HepG2 (cell line): ENCODE data around the gene HS6ST1. TPM values are rescaled to one million over a fixed set of nuclear protein-coding genes. Genes with fewer than 3 reads are reported as not detected.

Experiments used
- CHD2 ChIP-seq: IDR thresholded peaks from 2 replicates; pipeline ENCODE4 v1.6.1; 2011; ENCODE audit warnings: low read depth, low read length, improper control_type of control experiment
- EZH2 ChIP-seq: conservative IDR thresholded peaks from 2 replicates; pipeline ENCODE4 v1.6.1; 2012; ENCODE audit warnings: mild to moderate bottlenecking, low read depth, low read length, moderate library complexity
- FOXA1 ChIP-seq, 2 experiments: fragments of 450-650 bp in 1 of 2; sonication (generic) in 1 of 2; formaldehyde crosslinking in 1 of 2; IDR thresholded peaks; 2 replicates each; pipeline versions ENCODE4 v1.4.0 to v1.6.1; 2016 to 2020; ENCODE audit warnings: missing genetic modification reagents in 1 of 2
- FOXP1 ChIP-seq, 2 experiments: fragments of 450-650 bp in 1 of 2; IDR thresholded peaks; 2 replicates each; pipeline ENCODE4 v1.6.1; 2017 to 2018; ENCODE audit warnings: antibody characterized with exemption in 1 of 2
- GATAD2A ChIP-seq: IDR thresholded peaks from 2 replicates; pipeline ENCODE4 v1.6.1; 2016
- HDAC6 ChIP-seq: fragments of 200-600 bp; sonication (generic); IDR thresholded peaks from 2 replicates; pipeline ENCODE4 v1.7.0; 2017; ENCODE audit warnings: mild to moderate bottlenecking, antibody characterized with exemption, low read length, low read depth
- HIVEP1 ChIP-seq: sonication (generic); formaldehyde crosslinking; IDR thresholded peaks from 2 replicates; pipeline ENCODE4 v1.4.0; 2020; ENCODE audit warnings: mild to moderate bottlenecking, missing genetic modification reagents
- KDM1A ChIP-seq: IDR thresholded peaks from 2 replicates; pipeline ENCODE4 v1.6.1; 2016; ENCODE audit warnings: missing compliant biosample characterization
- NR2C2 ChIP-seq: sonication (generic); formaldehyde crosslinking; IDR thresholded peaks from 2 replicates; pipeline ENCODE4 v1.4.0; 2020; ENCODE audit warnings: missing genetic modification reagents, mild to moderate bottlenecking, moderate library complexity, borderline replicate concordance
- NR2F2 ChIP-seq: IDR thresholded peaks from 2 replicates; pipeline ENCODE4 v1.6.1; 2012; ENCODE audit warnings: low read depth, inconsistent platforms, borderline replicate concordance
- RAD51 ChIP-seq: fragments of 450-650 bp; IDR thresholded peaks from 2 replicates; pipeline ENCODE4 v1.6.1; 2016; ENCODE audit warnings: borderline replicate concordance
- RBAK ChIP-seq: sonication (generic); formaldehyde crosslinking; IDR thresholded peaks from 2 replicates; pipeline ENCODE4 v1.5.1; 2020; ENCODE audit warnings: mild to moderate bottlenecking, missing genetic modification reagents
- RBM22 ChIP-seq: fragments of 200-400 bp; formaldehyde crosslinking; optimal IDR thresholded peaks from 2 replicates; pipeline ENCODE3; 2017; ENCODE audit warnings: mild to moderate bottlenecking, low read length, moderate library complexity
- REL ChIP-seq: sonication (generic); formaldehyde crosslinking; conservative IDR thresholded peaks from 2 replicates; pipeline ENCODE4 v1.8.0; 2022; ENCODE audit warnings: mild to moderate bottlenecking, missing genetic modification reagents, moderate library complexity
- SALL1 ChIP-seq: sonication (generic); formaldehyde crosslinking; IDR thresholded peaks from 2 replicates; pipeline ENCODE4 v1.8.0; 2022; ENCODE audit warnings: mild to moderate bottlenecking, missing genetic modification reagents
- ZBTB7B ChIP-seq: sonication (generic); formaldehyde crosslinking; IDR thresholded peaks from 2 replicates; pipeline ENCODE4 v1.4.0; 2020; ENCODE audit warnings: missing genetic modification reagents
- ZNF232 ChIP-seq: sonication (generic); formaldehyde crosslinking; IDR thresholded peaks from 2 replicates; pipeline ENCODE4 v1.4.0; 2020; ENCODE audit warnings: missing genetic modification reagents, borderline replicate concordance
- ZNF441 ChIP-seq: sonication (generic); formaldehyde crosslinking; IDR thresholded peaks from 2 replicates; pipeline ENCODE4 v1.7.0; 2021; ENCODE audit warnings: missing genetic modification reagents, borderline replicate concordance
- ZNF460 ChIP-seq: sonication (generic); formaldehyde crosslinking; IDR thresholded peaks from 2 replicates; pipeline ENCODE4 v1.5.1; 2020; ENCODE audit warnings: missing genetic modification reagents, mild to moderate bottlenecking, borderline replicate concordance
- ZNF670 ChIP-seq: sonication (generic); formaldehyde crosslinking; IDR thresholded peaks from 2 replicates; pipeline ENCODE4 v1.8.0; 2022; ENCODE audit warnings: mild to moderate bottlenecking, missing genetic modification reagents, borderline replicate concordance
- ZNF704 ChIP-seq: sonication (generic); formaldehyde crosslinking; IDR thresholded peaks from 2 replicates; pipeline ENCODE4 v1.8.1; 2023; ENCODE audit warnings: mild to moderate bottlenecking, inconsistent platforms, moderate library complexity, missing genetic modification reagents, borderline replicate concordance
- ZNF878 ChIP-seq: sonication (generic); formaldehyde crosslinking; IDR thresholded peaks from 2 replicates; pipeline ENCODE4 v1.8.1; 2023; ENCODE audit warnings: mild to moderate bottlenecking, missing genetic modification reagents, moderate library complexity
- polyA plus RNA-seq, 8 experiments: library from polyadenylated mRNA; depleted of rRNA in 3 of 8; stranded (reverse) in 7 of 8; unstranded in 1 of 8; fragments of >200 nt; fragmentation: Illumina TruSeq in 4 of 8; extraction: Trizol in 4 of 8; gene quantifications; 2 replicates each; pipeline versions ENCODE4 v1.2.1 to v1.2.3, GENCODE V29; 2011 to 2016; ENCODE audit warnings: low read depth in 4 of 8, missing spikeins in 1 of 8, mixed read lengths in 1 of 8; ENCODE audit not compliant: insufficient read depth in 1 of 8
- total RNA-seq, 5 experiments: library from RNA; depleted of rRNA; stranded (reverse); fragments of >200 nt; fragmentation: Illumina TruSeq; extraction: Trizol; gene quantifications; 2 replicates each; pipeline ENCODE4 v1.2.3, GENCODE V29; 2016; ENCODE audit warnings: low read depth in 1 of 5
- TF ChIP-seq, protein P1 (sequence below): sonication (generic); formaldehyde crosslinking; IDR thresholded peaks from 2 replicates; pipeline ENCODE4 v1.8.1; 2023; ENCODE audit warnings: missing genetic modification reagents, mild to moderate bottlenecking, borderline replicate concordance
- TF ChIP-seq, protein P2 (sequence below): conservative IDR thresholded peaks from 2 replicates; pipeline ENCODE4 v1.6.1; 2018; ENCODE audit warnings: missing genetic modification reagents
- TF ChIP-seq, protein P3 (sequence below): sonication (generic); formaldehyde crosslinking; IDR thresholded peaks from 2 replicates; pipeline ENCODE4 v1.8.0; 2022; ENCODE audit warnings: mild to moderate bottlenecking, missing genetic modification reagents; ENCODE audit not compliant: insufficient replicate concordance

Gene HS6ST1
- total and polyA plus RNA-seq, 2 of the 13 experiments (the other 11 are each of a cell fraction or from before 2014, with no cell fraction given) = 34.5 to 84.6 TPM

GRCh38 chr2:128309280-128310093, 9.2 kb downstream of the HS6ST1 start (continued):
- peak; percentile 60; the same call in 1 of the 2 replicates for TF ChIP-seq ZNF704 (CRISPR knock-in tag)
- TF ChIP-seq RBM22 = peak; percentile 73
- peak; percentile 98 for TF ChIP-seq ZNF878
- TF ChIP-seq REL (CRISPR knock-in tag) = peak; percentile 73; the same call in 1 of the 2 replicates
- TF ChIP-seq ZNF232 = peak; percentile 99
- TF ChIP-seq HDAC6 = no peak
- peak; percentile 100 for TF ChIP-seq SALL1 (CRISPR knock-in tag)
- peak; percentile 87; the same call in 1 of the 2 replicates for TF ChIP-seq ZNF670
- peak; percentile 93 for TF ChIP-seq KDM1A (CRISPR knock-in tag)
- TF ChIP-seq CHD2 = 0 out of 2 replicates have a peak, but pooled peaks have one; percentile 9
- peak; percentile 87; the same call in 1 of the 2 replicates for TF ChIP-seq NR2F2
- TF ChIP-seq EZH2 = no peak
- TF ChIP-seq ZNF441 = peak; percentile 91
- TF ChIP-seq, protein P1, sequence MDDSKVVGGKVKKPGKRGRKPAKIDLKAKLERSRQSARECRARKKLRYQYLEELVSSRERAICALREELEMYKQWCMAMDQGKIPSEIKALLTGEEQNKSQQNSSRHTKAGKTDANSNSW = peak; percentile 54; the same call in 1 of the 2 replicates
- peak; percentile 98 for TF ChIP-seq HIVEP1 (CRISPR knock-in tag)
- TF ChIP-seq GATAD2A (CRISPR knock-in tag) = peak; percentile 95
- TF ChIP-seq, protein P2, sequence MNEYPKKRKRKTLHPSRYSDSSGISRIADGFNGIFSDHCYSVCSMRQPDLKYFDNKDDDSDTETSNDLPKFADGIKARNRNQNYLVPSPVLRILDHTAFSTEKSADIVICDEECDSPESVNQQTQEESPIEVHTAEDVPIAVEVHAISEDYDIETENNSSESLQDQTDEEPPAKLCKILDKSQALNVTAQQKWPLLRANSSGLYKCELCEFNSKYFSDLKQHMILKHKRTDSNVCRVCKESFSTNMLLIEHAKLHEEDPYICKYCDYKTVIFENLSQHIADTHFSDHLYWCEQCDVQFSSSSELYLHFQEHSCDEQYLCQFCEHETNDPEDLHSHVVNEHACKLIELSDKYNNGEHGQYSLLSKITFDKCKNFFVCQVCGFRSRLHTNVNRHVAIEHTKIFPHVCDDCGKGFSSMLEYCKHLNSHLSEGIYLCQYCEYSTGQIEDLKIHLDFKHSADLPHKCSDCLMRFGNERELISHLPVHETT (CRISPR knock-in tag) = peak; percentile 80; the same call in 1 of the 2 replicates
- TF ChIP-seq ZNF460 (CRISPR knock-in tag) = peak; percentile 92; the same call in 1 of the 2 replicates
- TF ChIP-seq FOXA1 (IDR thresholded peaks at IDR 0.05) = no peak
- TF ChIP-seq FOXA1 (CRISPR knock-in tag; IDR thresholded peaks at IDR 0.05) = peak; percentile 89
- TF ChIP-seq FOXP1 (IDR thresholded peaks at IDR 0.05) = peak; percentile 65
- peak; percentile 93 for TF ChIP-seq FOXP1 (CRISPR knock-in tag; IDR thresholded peaks at IDR 0.05)
- peak; percentile 91 for TF ChIP-seq RAD51
- TF ChIP-seq ZBTB7B = peak; percentile 100
- TF ChIP-seq RBAK (CRISPR knock-in tag) = peak; percentile 82; the same call in 1 of the 2 replicates
- TF ChIP-seq, protein P3, sequence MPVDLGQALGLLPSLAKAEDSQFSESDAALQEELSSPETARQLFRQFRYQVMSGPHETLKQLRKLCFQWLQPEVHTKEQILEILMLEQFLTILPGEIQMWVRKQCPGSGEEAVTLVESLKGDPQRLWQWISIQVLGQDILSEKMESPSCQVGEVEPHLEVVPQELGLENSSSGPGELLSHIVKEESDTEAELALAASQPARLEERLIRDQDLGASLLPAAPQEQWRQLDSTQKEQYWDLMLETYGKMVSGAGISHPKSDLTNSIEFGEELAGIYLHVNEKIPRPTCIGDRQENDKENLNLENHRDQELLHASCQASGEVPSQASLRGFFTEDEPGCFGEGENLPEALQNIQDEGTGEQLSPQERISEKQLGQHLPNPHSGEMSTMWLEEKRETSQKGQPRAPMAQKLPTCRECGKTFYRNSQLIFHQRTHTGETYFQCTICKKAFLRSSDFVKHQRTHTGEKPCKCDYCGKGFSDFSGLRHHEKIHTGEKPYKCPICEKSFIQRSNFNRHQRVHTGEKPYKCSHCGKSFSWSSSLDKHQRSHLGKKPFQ (CRISPR knock-in tag) = peak; percentile 60
- TF ChIP-seq NR2C2 (CRISPR knock-in tag) = peak; percentile 85
